Measurements from ENCODE around the gene TRPM3. TPM values are rescaled to one million over a fixed set of nuclear protein-coding genes. Genes with fewer than 3 reads are reported as not detected.

TRPM3 gene
- total RNA-seq, 2 donors from 2014 or later, result 0.90 to 5.3 TPM

GRCh38 chr9:70496244-70496643 lies 625.2 kb downstream of the TRPM3 start:
- intact Hi-C loops (cut with DNase I), result loop anchor here in 1 of 2 donors (10.0 kb wide), 1 partner anchor 141 kb away; no protein-coding TSS in a partner anchor
- no peak for DNase-seq (ENCODE audit: low spot score)

- no peak for DNase-seq (ENCODE audit: low spot score)
- intact Hi-C loops (cut with DNase I), result loop anchor here in 1 of 2 donors (10.0 kb wide), 1 partner anchor 141 kb away; no protein-coding TSS in a partner anchor
Observed at GRCh38 chr9:70495514-70495913, 625.9 kb downstream of the TRPM3 start.

GRCh38 chr9:70494221-70494620 lies 627.2 kb downstream of the TRPM3 start:
- DNase-seq (ENCODE audit: low spot score), result no peak
- intact Hi-C loops (cut with DNase I), result loop anchor here in 1 of 2 donors (10.0 kb wide), 1 partner anchor 139 kb away; no protein-coding TSS in a partner anchor

GRCh38 chr9:70493029-70493428 lies 628.4 kb downstream of the TRPM3 start:
- no peak for DNase-seq (ENCODE audit: low spot score)
- intact Hi-C loops (cut with DNase I), result loop anchor here in 1 of 2 donors (10.0 kb wide), 1 partner anchor 138 kb away; no protein-coding TSS in a partner anchor

GRCh38 chr9:70492319-70492777 lies 629.1 kb downstream of the TRPM3 start:
- intact Hi-C loops (cut with DNase I), result loop anchor here in 1 of 2 donors (10.0 kb wide), 1 partner anchor 138 kb away; no protein-coding TSS in a partner anchor
- DNase-seq (ENCODE audit: low spot score), result no peak

GRCh38 chr9:70491426-70492318 lies 629.7 kb downstream of the TRPM3 start:
- DNase-seq (ENCODE audit: low spot score), result no peak
- intact Hi-C loops (cut with DNase I), result loop anchor here in 1 of 2 donors (10.0 kb wide), 1 partner anchor 137 kb away; no protein-coding TSS in a partner anchor

GRCh38 chr9:70490478-70490877 lies 630.9 kb downstream of the TRPM3 start:
- no peak for DNase-seq (ENCODE audit: low spot score)
- intact Hi-C loops (cut with DNase I), result loop anchor here in 1 of 2 donors (10.0 kb wide), 1 partner anchor 136 kb away; no protein-coding TSS in a partner anchor

GRCh38 chr9:70488793-70489105 lies 632.7 kb downstream of the TRPM3 start:
- no peak for DNase-seq (ENCODE audit: low spot score)
- intact Hi-C loops (cut with DNase I), result loop anchor here (10.0 kb wide), 1 partner anchor 106 kb away; no protein-coding TSS in a partner anchor

- no peak for DNase-seq (ENCODE audit: low spot score)
- intact Hi-C loops (cut with DNase I), result loop anchor here (10.0 kb wide), 1 partner anchor 107 kb away; no protein-coding TSS in a partner anchor
Observed at GRCh38 chr9:70488098-70488792, 633.2 kb downstream of the TRPM3 start.

GRCh38 chr9:70486127-70486526 lies 635.3 kb downstream of the TRPM3 start:
- intact Hi-C loops (cut with DNase I), result loop anchor here (10.0 kb wide), 1 partner anchor 109 kb away; no protein-coding TSS in a partner anchor
- DNase-seq (ENCODE audit: low spot score), result no peak

- peak; percentile 86 for DNase-seq (ENCODE audit: low spot score)
- intact Hi-C loops (cut with DNase I), result loop anchor here (10.0 kb wide), 1 partner anchor 109 kb away; no protein-coding TSS in a partner anchor
Observed at GRCh38 chr9:70485273-70485858, 636.1 kb downstream of the TRPM3 start.

GRCh38 chr9:70484232-70485130 lies 636.9 kb downstream of the TRPM3 start:
- DNase-seq (ENCODE audit: low spot score), result no peak
- intact Hi-C loops (cut with DNase I), result loop anchor here (5.0 to 10.0 kb wide), 2 partner anchors 62 to 110 kb away; no protein-coding TSS in a partner anchor

- no peak for DNase-seq (ENCODE audit: low spot score)
- intact Hi-C loops (cut with DNase I), result loop anchor here (2.0 to 10.0 kb wide), 3 partner anchors 59 to 113 kb away; no protein-coding TSS in a partner anchor
Observed at GRCh38 chr9:70481471-70481870, 640.0 kb downstream of the TRPM3 start.

GRCh38 chr9:70480405-70480980 lies 640.9 kb downstream of the TRPM3 start:
- intact Hi-C loops (cut with DNase I), result loop anchor here (2.0 to 10.0 kb wide), 3 partner anchors 58 to 114 kb away; no protein-coding TSS in a partner anchor
- DNase-seq (ENCODE audit: low spot score), result peak; percentile 96

- DNase-seq (ENCODE audit: low spot score), result no peak
- intact Hi-C loops (cut with DNase I), result loop anchor here (2.0 to 10.0 kb wide), 3 partner anchors 58 to 115 kb away; no protein-coding TSS in a partner anchor
Observed at GRCh38 chr9:70479880-70480291, 641.5 kb downstream of the TRPM3 start.
